SU-DHL-6 (cell line): Measurements from ENCODE around the gene KIF2A.

Source experiments
- EZH2phosphoT487 ChIP-seq: fragments of 200-600 bp; sonication (generic), shearing (Covaris generic); conservative IDR thresholded peaks from 2 replicates; pipeline ENCODE4 v1.6.1; 2018; ENCODE audit warnings: mild to moderate bottlenecking, antibody characterized with exemption, low read length, moderate library complexity, mixed read lengths
- TF ChIP-seq, protein P1 (sequence below): fragments of 200-600 bp; sonication (generic); IDR thresholded peaks from one replicate; pipeline ENCODE4 v1.5.1; 2017; ENCODE audit warnings: antibody characterized with exemption, mild to moderate bottlenecking, low read length, moderate library complexity; ENCODE audit not compliant: insufficient read depth, poor library complexity, severe bottlenecking

DNA sequence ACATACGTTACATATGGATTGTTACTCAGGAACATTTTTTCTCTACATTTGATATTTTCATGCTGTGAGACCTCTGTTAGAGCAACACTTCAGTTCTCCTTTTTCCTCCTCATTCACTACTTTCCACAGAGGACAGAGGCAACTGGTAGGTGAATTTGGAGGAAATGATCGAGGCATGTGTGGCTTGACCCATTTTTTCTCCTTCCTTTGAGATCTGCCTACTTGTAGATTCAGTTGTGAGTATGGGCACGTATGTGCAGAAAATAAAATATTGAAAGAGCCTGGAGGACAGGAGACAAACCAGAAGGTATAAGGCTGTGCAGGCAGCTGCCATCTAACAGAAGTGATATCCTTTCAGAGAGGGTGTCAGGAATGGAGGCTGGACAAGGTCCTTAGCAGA, 19.2 kb upstream of the KIF2A start:
- TF ChIP-seq, protein P1, sequence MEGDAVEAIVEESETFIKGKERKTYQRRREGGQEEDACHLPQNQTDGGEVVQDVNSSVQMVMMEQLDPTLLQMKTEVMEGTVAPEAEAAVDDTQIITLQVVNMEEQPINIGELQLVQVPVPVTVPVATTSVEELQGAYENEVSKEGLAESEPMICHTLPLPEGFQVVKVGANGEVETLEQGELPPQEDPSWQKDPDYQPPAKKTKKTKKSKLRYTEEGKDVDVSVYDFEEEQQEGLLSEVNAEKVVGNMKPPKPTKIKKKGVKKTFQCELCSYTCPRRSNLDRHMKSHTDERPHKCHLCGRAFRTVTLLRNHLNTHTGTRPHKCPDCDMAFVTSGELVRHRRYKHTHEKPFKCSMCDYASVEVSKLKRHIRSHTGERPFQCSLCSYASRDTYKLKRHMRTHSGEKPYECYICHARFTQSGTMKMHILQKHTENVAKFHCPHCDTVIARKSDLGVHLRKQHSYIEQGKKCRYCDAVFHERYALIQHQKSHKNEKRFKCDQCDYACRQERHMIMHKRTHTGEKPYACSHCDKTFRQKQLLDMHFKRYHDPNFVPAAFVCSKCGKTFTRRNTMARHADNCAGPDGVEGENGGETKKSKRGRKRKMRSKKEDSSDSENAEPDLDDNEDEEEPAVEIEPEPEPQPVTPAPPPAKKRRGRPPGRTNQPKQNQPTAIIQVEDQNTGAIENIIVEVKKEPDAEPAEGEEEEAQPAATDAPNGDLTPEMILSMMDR, result no peak
- TF ChIP-seq EZH2phosphoT487, result no peak
